ENCODE measurements around the gene PTPDC1.
A peak's percentile ranks its signal among the peaks of the same experiment; 100 is the strongest.
"Not testable (repeated sequence)": the region's sequence is repeated elsewhere in the genome, so short reads cannot be mapped to it uniquely, and the experiment has no call there.

PTPDC1 gene

DNA sequence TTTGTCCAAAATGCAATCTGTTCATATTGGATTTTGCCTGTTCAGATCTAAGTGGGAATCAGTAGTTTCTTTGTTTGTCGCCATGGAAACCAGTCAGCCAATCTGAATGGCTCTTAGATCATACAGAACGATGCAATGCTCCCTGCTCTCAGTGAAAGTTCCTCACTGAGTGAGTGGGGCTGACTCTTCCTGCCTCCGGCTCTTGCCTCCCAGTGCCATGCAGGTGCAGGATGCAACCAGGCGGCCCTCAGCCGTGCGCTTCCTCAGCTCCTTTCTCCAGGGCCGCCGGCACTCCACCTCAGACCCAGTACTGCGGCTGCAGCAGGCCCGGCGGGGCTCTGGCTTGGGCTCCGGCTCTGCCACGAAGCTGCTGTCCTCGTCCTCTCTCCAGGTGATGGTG lies at the start of gene PTPDC1:
Gene PTPDC1, plus strand, starts transcription at position 151 of the 400 bp plus-strand sequence. Its CDS starts 67 bp downstream, at position 218.
- DNase-seq = no peak

GRCh38 chr9:94034511-94034910 lies 49.8 kb upstream of the PTPDC1 start:
- DNase-seq = no peak

GRCh38 chr9:94039786-94040185 lies 44.5 kb upstream of the PTPDC1 start:
- no peak for DNase-seq

DNA sequence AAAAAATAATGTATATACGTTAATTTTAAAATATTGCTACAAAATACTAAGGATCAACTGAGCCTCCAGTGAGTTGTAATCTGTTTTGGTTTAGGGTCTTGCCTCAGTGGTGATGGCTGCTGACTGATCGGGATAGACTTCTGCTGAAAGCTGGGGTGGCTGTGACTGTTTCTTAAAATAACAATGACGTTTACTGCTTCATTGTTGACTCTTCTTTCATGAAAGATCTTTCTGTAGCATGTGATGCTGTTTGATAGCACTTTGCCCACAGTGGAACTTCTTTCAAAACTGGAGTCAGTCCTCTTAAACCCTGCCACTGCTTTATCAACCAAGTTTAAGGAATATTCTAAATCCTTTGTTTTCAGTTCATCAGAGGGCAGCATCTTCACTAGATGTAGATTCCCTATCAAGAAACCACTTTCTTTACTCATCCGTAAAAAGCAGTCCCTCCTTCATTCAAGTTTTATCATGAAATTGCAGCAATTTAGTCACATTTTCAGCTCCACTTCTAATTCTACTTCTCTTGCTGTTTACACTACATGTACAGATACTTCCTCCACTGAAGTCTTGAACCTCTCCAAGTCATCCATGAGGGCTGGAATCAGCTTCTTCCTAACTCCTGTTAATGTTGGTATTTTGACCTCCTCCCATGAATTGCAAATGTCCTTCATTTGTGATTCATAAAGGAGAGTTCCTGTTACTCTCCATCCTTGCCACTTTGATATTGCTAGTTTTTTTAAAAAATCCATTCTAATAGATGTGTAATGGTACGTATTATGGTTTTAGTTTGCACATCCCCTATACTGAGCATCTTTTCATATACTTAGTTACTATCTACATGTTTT lies 41.5 kb upstream of the PTPDC1 start:
- DNase-seq = no peak

DNA sequence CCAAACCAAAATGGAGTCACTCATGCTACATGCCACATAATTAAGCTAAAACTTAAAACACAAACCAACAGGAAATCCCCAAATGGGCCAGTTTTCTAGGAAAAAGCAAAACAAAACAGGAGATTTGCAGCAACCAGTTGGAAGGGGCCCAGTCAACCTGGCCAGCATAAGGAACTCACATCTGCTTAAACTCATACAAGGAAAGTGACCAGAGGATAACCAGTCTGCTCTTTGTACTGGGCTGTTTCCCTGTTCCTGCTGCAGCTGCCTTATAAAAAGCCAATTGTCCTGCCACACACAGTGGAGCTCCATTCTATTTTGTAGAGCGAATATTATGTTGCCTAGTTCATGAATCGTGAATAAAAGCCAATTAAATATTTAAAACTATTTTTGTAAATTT lies 29.5 kb upstream of the PTPDC1 start:
- no peak for DNase-seq

GRCh38 chr9:94056442-94056974 lies 27.8 kb upstream of the PTPDC1 start:
- DNase-seq = no peak

DNA sequence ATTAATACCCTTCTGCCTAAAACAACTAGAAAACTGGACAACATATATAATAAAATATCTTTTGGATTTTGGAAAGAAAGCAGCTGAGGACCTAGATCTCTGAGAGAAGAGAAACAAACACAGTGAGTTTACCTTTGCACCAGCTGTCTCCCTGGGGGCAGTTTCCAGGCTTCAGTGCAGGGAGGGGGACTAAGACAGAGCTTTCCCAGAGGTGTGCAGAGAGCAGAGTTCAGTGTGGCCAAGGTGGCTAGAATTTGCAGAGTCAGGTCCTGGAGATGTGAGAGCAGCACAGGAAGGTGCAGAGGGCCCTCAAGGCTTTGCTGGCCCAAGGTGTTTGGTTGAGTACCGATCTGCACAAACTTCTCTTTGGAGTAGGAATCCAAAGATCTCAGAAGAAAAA lies 26.3 kb upstream of the PTPDC1 start:
- DNase-seq = no peak

- DNase-seq = no peak
Observed at GRCh38 chr9:94061864-94062263, 22.4 kb upstream of the PTPDC1 start.

- peak; percentile 68 for DNase-seq
Observed at GRCh38 chr9:94065535-94065961, 18.7 kb upstream of the PTPDC1 start.

DNA sequence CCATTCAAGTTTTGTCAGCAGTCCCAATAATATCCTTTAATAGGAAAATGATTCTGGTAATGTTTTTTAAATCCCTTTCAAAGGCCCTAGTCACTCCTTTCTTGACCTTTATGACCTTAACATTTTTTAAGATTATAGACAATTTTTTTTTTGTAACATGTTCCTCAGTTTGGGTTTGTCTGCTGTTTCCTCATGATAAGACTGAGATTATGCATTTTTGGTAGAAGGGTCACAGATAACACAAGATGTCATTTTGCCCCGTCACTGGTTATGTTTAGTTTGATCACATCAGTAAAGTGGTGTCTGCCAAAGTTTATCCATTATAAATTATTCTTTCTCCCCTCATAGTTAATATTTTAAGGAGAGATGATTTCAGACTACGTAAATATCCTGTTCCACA lies 16.0 kb upstream of the PTPDC1 start:
- DNase-seq = no peak

- DNase-seq = no peak
Observed at GRCh38 chr9:94076557-94076956, 7.7 kb upstream of the PTPDC1 start.

- DNase-seq = no peak
Observed at GRCh38 chr9:94078086-94078485, 6.2 kb upstream of the PTPDC1 start.

GRCh38 chr9:94079236-94079635 lies 5.0 kb upstream of the PTPDC1 start:
- no peak for DNase-seq

DNA sequence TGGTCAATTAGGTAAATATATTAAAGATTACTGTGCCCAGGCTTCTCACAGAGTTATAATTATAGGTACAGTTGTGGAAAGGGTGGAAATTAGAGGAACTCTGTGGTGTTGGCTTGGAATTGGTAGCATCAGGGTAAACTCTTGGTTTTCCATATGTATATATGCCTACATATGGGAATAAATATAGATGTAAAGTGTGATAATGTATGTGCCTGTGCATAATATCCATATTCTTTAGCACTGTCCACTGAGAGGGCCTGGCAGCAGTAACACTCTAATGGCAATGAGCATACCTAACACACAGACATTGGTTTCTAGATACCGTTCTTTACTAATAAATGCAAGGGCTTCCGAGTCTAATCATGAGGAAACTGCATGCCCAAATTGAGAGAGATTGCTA lies 4.0 kb upstream of the PTPDC1 start:
- DNase-seq = no peak

- no peak for DNase-seq
Observed at GRCh38 chr9:94081435-94081834, 2.8 kb upstream of the PTPDC1 start.

- DNase-seq = no peak
Observed at GRCh38 chr9:94081864-94082463, 2.3 kb upstream of the PTPDC1 start.

DNA sequence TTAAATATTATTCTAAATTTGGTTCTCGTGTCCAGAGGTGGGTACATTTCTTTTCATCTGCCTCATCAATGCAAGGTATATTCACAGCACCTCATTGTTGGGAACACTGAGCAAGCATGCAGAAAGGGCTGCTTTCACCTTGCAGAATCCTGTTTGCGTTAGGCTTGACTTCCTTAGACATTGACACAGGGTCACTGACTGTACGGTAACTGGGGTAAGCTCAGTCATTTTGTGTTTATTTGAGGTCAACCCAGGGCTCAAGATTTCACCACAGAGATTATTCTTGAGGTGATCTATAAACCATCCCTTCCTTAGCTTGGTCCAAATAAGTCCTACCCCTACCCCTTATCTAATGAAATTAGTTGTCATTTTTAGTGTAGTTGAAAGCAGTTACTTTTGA lies 1.7 kb upstream of the PTPDC1 start:
- DNase-seq = no peak

GRCh38 chr9:94082956-94083355 lies 1.3 kb upstream of the PTPDC1 start:
- no peak for DNase-seq

GRCh38 chr9:94083384-94083783 lies 880 bp upstream of the PTPDC1 start:
- no peak for DNase-seq

- no peak for DNase-seq
Observed at GRCh38 chr9:94085062-94085639, 887 bp downstream of the PTPDC1 start.

DNA sequence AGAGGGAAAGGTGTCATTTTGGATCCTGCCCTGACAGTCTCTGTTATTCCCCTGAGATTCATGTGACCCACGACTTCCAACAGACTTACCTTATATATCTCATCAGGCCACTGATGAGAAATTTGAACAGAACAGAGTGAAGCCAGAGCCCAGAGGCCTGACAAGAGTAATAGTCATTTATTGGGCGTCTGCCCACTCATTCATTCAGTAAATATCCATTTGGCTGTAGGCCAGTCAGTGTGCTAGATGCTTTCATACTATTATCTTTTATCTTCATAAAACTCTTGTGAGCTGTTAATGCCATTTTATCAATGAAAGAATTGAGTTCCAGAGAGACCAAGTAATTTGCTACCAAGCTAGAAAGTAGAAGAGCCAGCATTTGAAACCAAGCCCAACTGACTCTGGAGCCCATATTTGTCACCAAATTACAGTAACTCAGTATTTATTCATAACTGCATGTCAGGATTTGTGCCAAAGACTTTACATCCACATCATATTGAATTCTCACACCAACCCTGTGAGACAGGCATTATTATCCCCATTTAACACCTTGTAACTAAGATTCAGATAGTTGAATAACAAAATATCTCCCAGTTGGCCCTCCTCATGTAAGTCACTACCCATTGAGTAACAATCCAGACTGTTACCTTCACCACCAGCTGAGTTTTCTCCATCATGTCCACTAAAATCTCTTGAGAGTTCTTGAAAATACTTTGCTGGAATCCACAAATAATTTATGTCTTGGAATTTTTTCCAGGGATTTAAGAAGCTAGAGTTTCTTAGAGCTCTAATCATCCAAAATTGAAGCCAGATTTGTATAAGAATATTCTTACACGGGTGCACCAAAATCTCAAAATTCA lies 2.5 kb downstream of the PTPDC1 start:
- DNase-seq = no peak

GRCh38 chr9:94094219-94095145 lies 10.2 kb downstream of the PTPDC1 start:
- not testable (repeated sequence) for DNase-seq
